Panc1 (cell line): ENCODE data around the gene SMCR8. TPM values are rescaled to one million over a fixed set of nuclear protein-coding genes. Genes with fewer than 3 reads are reported as not detected.

ENCODE experiments used
- ATAC-seq: fragments of 200-7000 bp; cut with Tn5 transposase; 2 replicates; pipeline ENCODE4 v1.9.1; 2020; ENCODE audit warnings: mild to moderate bottlenecking, moderate library complexity
- BruUV-seq: library from RNA; stranded (reverse); fragments of 400-500 nt; replicated peaks from 2 replicates; lab custom pipeline; 2021; lab: Mats Ljungman, UMichigan
- CTCF ChIA-PET: fragments of 300-600 bp; sonication (Branson Sonifier 250); formaldehyde crosslinking; loops from one replicate; lab custom pipeline; 2022; ENCODE audit warnings: antibody characterized with exemption; lab: Charles Lee
- POLR2A ChIA-PET: fragments of 300-600 bp; sonication (Branson Sonifier 250); formaldehyde crosslinking; loops from one replicate; lab custom pipeline; 2022; ENCODE audit warnings: antibody characterized with exemption; lab: Charles Lee
- DNase-seq: peaks from one replicate; pipeline ENCODE4 v3.0.0-alpha.2; 2010; ENCODE audit warnings: low read depth, low spot score
- H3K27ac ChIP-seq: 2 replicates; pipeline ENCODE4 v1.5.1; 2011; ENCODE audit warnings: mild to moderate bottlenecking, low read length, inconsistent platforms
- H3K27me3 ChIP-seq: fragments of 200-500 bp; sonication (Bioruptor generic); 2 replicates; pipeline ENCODE4 v1.6.0; 2014; ENCODE audit warnings: low read length, inconsistent platforms; ENCODE audit not compliant: control insufficient read depth, insufficient read depth
- H3K36me3 ChIP-seq: fragments of 200-500 bp; sonication (Bioruptor generic); 2 replicates; pipeline ENCODE4 v1.5.1; 2014; ENCODE audit warnings: inconsistent platforms, mild to moderate bottlenecking, low read length, moderate library complexity; ENCODE audit not compliant: control insufficient read depth, insufficient read depth
- H3K4me1 ChIP-seq: 2 replicates; pipeline ENCODE4 v1.5.1; 2011; ENCODE audit warnings: inconsistent platforms, mild to moderate bottlenecking, low read length, moderate library complexity; ENCODE audit not compliant: control insufficient read depth, insufficient read depth
- H3K4me3 ChIP-seq, 2 experiments: 2 replicates each; pipeline ENCODE4 v1.5.1; 2011 to 2012; ENCODE audit warnings: low read depth in 2 of 2, low read length in 2 of 2, mild to moderate bottlenecking in 2 of 2, inconsistent platforms in 1 of 2, moderate library complexity in 1 of 2
- H3K9me3 ChIP-seq: fragments of 200-500 bp; sonication (Bioruptor generic); 2 replicates; pipeline ENCODE4 v1.5.1; 2014; ENCODE audit warnings: low read depth, mild to moderate bottlenecking, inconsistent platforms, low read length, moderate library complexity; ENCODE audit not compliant: control insufficient read depth, insufficient read depth
- POLR2AphosphoS5 ChIP-seq: IDR thresholded peaks from 2 replicates; pipeline ENCODE4 v1.6.1; 2012; ENCODE audit warnings: mild to moderate bottlenecking, low read depth, low read length, moderate library complexity
- REST ChIP-seq, 2 experiments: IDR thresholded peaks; 2 replicates each; pipeline ENCODE4 v1.6.1; 2011 to 2012; ENCODE audit warnings: low read depth in 2 of 2, control low read depth in 1 of 2, low read length in 1 of 2, mild to moderate bottlenecking in 1 of 2, moderate library complexity in 1 of 2; ENCODE audit not compliant: insufficient read depth in 1 of 2
- SIN3A ChIP-seq: IDR thresholded peaks from 2 replicates; pipeline ENCODE4 v1.6.1; 2012; ENCODE audit warnings: low read depth, mild to moderate bottlenecking, low read length, moderate library complexity, borderline replicate concordance; ENCODE audit not compliant: insufficient read depth
- TCF7L2 ChIP-seq: IDR thresholded peaks from 2 replicates; pipeline ENCODE4 v1.6.1; 2011; ENCODE audit warnings: mild to moderate bottlenecking, low read depth, low read length, inconsistent platforms
- in situ Hi-C: cut with HindIII; loops from 2 replicates; pipeline ENCODE4 v1.10.0; 2016; ENCODE audit warnings: low sequenced_read_pairs, low pct_unique_long_range_greater_than_20kb
- intact Hi-C: fragments of 100-400 bp; cut with micrococcal nuclease; formaldehyde crosslinking; loops from one replicate; pipeline ENCODE4 v1.10.0; 2022; ENCODE audit not compliant: unreplicated experiment
- total RNA-seq: library from RNA; stranded (reverse); gene quantifications from one replicate; pipeline ENCODE4 v1.2.1, GENCODE V29; 2021; ENCODE audit not compliant: unreplicated experiment
- TF ChIP-seq, protein P1 (sequence below): fragments of 450-650 bp; IDR thresholded peaks from 2 replicates; pipeline ENCODE4 v1.5.1; 2017; ENCODE audit warnings: mild to moderate bottlenecking

Gene SMCR8
- total RNA-seq, 1 experiment from 2014 or later = 24.9 TPM

- intact Hi-C loops (no loop called here), in situ Hi-C loops (no loop called here)
- H3K36me3 ChIP-seq = peaks cover 2% of the 10 kb centered on the region; the same call in 1 of the 2 replicates
- BruUV-seq = no TSS peak
- H3K4me1 ChIP-seq = no peaks in the 10 kb centered on the region
- H3K9me3 ChIP-seq = no peaks in the 10 kb centered on the region
- no peaks in the 10 kb centered on the region for H3K27me3 ChIP-seq
- CTCF ChIA-PET = no interaction called here
- POLR2A ChIA-PET = no interaction called here
- H3K4me3 ChIP-seq = no peak overlapping the region
- DNase-seq (no peak), ATAC-seq (no peak)
- TF ChIP-seq, protein P1, sequence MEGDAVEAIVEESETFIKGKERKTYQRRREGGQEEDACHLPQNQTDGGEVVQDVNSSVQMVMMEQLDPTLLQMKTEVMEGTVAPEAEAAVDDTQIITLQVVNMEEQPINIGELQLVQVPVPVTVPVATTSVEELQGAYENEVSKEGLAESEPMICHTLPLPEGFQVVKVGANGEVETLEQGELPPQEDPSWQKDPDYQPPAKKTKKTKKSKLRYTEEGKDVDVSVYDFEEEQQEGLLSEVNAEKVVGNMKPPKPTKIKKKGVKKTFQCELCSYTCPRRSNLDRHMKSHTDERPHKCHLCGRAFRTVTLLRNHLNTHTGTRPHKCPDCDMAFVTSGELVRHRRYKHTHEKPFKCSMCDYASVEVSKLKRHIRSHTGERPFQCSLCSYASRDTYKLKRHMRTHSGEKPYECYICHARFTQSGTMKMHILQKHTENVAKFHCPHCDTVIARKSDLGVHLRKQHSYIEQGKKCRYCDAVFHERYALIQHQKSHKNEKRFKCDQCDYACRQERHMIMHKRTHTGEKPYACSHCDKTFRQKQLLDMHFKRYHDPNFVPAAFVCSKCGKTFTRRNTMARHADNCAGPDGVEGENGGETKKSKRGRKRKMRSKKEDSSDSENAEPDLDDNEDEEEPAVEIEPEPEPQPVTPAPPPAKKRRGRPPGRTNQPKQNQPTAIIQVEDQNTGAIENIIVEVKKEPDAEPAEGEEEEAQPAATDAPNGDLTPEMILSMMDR = no peak
- no peak for TF ChIP-seq SIN3A
- TF ChIP-seq POLR2AphosphoS5 = no peak
- TF ChIP-seq TCF7L2 = no peak
- TF ChIP-seq REST (IDR thresholded peaks at IDR 0.05; ENCODE audit: insufficient read depth in 1 of 2, low read depth in 2 of 2, low read length in 1 of 2) = no peak
- no peak overlapping the region for H3K27ac ChIP-seq
These were observed 12.5 kb downstream of the SMCR8 start for GRCh38 chr17:18327556-18327955.

DNA sequence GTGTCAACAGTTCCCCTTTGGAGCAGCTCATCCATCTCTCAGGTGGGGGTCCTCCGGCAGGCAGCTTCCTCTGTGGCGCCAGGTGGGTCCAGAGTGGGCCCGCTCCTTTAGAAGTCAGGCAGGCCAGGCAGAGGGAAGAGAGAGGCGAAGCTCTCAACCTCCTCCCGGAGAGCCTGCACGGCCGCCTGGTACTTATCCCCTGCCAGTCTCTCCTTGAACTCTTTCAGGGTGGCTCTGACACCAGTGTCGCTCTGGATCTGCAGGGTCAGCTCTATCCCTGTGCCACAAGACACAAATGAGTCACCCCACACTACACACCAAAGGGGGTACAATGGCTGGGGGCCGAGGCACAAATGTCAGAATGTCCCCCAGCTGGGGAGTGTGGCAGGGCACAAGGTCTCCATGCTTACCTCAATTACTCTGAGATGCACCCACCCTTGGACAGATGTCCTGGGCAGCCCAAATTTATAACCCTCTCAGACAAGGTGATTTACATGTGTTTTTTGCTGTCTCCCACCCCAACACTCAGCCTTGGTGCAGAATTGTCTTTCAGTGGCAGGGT is 13.6 kb downstream of the SMCR8 start:
- Histone ChIP-seq H3K4me1 (no peaks in the 10 kb centered on the region), H3K9me3 (no peaks in the 10 kb centered on the region), H3K36me3 (peaks cover 2% of the 10 kb centered on the region; the same call in 1 of the 2 replicates), H3K27me3 (no peaks in the 10 kb centered on the region), H3K4me3 (no peak overlapping the region), H3K27ac (no peak overlapping the region)
- intact Hi-C loops = no loop called here
- in situ Hi-C loops = no loop called here
- ATAC-seq (no peak), DNase-seq (no peak)
- ChIA-PET POLR2A (interaction anchor here (0.6 kb wide), 1 partner anchor 17 kb away, joined by 3 read pairs; no protein-coding TSS in a partner anchor), CTCF (no interaction called here)
- TF ChIP-seq, protein P1 = no peak
- no TSS peak for BruUV-seq
